HEK293T (cell line): ENCODE results near the gene ISCU.

Source experiments
- CTCF ChIA-PET: fragments of 350-600 bp; formaldehyde crosslinking; extraction: SDS; loops from one replicate; lab custom pipeline; 2021; ENCODE audit warnings: antibody characterized with exemption, inconsistent platforms; lab: Yijun Ruan, JAX
- POLR2A ChIA-PET: fragments of 350-600 bp; formaldehyde crosslinking; extraction: SDS; loops from one replicate; lab custom pipeline; 2020; ENCODE audit warnings: antibody characterized with exemption, inconsistent platforms; lab: Yijun Ruan, JAX
- DNase-seq: peaks from one replicate; pipeline ENCODE4 v3.0.0; 2012; ENCODE audit warnings: mixed read lengths; ENCODE audit errors: extremely low spot score
- ARNT ChIP-seq: fragments of 450-650 bp; IDR thresholded peaks from 2 replicates; pipeline ENCODE4 v1.6.1; 2017; ENCODE audit warnings: mild to moderate bottlenecking
- BHLHE40 ChIP-seq: fragments of 450-650 bp; IDR thresholded peaks from 2 replicates; pipeline ENCODE4 v1.6.1; 2016; ENCODE audit warnings: mild to moderate bottlenecking, moderate library complexity, borderline replicate concordance
- CTBP1 ChIP-seq: fragments of 450-650 bp; IDR thresholded peaks from 2 replicates; pipeline ENCODE4 v1.6.1; 2016; ENCODE audit warnings: borderline replicate concordance
- ELF4 ChIP-seq: fragments of 450-650 bp; IDR thresholded peaks from 2 replicates; pipeline ENCODE4 v1.6.1; 2017; ENCODE audit warnings: antibody characterized with exemption
- FOXA1 ChIP-seq: fragments of 450-650 bp; IDR thresholded peaks from 2 replicates; pipeline ENCODE4 v1.6.1; 2016; ENCODE audit warnings: mild to moderate bottlenecking
- FOXK2 ChIP-seq: fragments of 450-650 bp; IDR thresholded peaks from 2 replicates; pipeline ENCODE4 v1.6.1; 2016; ENCODE audit warnings: mild to moderate bottlenecking
- FOXM1 ChIP-seq: fragments of 450-650 bp; IDR thresholded peaks from 2 replicates; pipeline ENCODE4 v1.6.1; 2017; ENCODE audit warnings: mild to moderate bottlenecking, borderline replicate concordance
- HDGF ChIP-seq: fragments of 450-650 bp; IDR thresholded peaks from 2 replicates; pipeline ENCODE4 v1.6.1; 2017; ENCODE audit warnings: antibody characterized with exemption, borderline replicate concordance
- L3MBTL2 ChIP-seq: fragments of 450-650 bp; conservative IDR thresholded peaks from 2 replicates; pipeline ENCODE4 v1.6.1; 2016; ENCODE audit warnings: mild to moderate bottlenecking
- LEF1 ChIP-seq: fragments of 450-650 bp; IDR thresholded peaks from 2 replicates; pipeline ENCODE4 v1.6.1; 2017; ENCODE audit warnings: mild to moderate bottlenecking, borderline replicate concordance
- NFRKB ChIP-seq: fragments of 450-650 bp; IDR thresholded peaks from 2 replicates; pipeline ENCODE4 v1.6.1; 2016; ENCODE audit warnings: mild to moderate bottlenecking, moderate library complexity
- SP1 ChIP-seq: fragments of 450-650 bp; IDR thresholded peaks from 2 replicates; pipeline ENCODE4 v1.6.1; 2017
- SUZ12 ChIP-seq: fragments of 450-650 bp; IDR thresholded peaks from 2 replicates; pipeline ENCODE4 v1.6.1; 2016; ENCODE audit warnings: mild to moderate bottlenecking
- TARDBP ChIP-seq: fragments of 450-650 bp; IDR thresholded peaks from 2 replicates; pipeline ENCODE4 v1.6.1; 2016
- ZNF384 ChIP-seq: fragments of 450-650 bp; IDR thresholded peaks from 2 replicates; pipeline ENCODE4 v1.6.1; 2016
- TF ChIP-seq, protein P1 (sequence below): fragments of 450-650 bp; IDR thresholded peaks from 2 replicates; pipeline ENCODE4 v1.6.1; 2016

Gene ISCU

GRCh38 chr12:108538146-108538545 lies 24.2 kb upstream of the ISCU start:
- DNase-seq, result no peak
- ChIA-PET CTCF (no interaction called here), POLR2A (no interaction called here)
- TF ChIP-seq BHLHE40, result no peak
- no peak for TF ChIP-seq TARDBP
- TF ChIP-seq SP1, result no peak
- TF ChIP-seq, protein P1, sequence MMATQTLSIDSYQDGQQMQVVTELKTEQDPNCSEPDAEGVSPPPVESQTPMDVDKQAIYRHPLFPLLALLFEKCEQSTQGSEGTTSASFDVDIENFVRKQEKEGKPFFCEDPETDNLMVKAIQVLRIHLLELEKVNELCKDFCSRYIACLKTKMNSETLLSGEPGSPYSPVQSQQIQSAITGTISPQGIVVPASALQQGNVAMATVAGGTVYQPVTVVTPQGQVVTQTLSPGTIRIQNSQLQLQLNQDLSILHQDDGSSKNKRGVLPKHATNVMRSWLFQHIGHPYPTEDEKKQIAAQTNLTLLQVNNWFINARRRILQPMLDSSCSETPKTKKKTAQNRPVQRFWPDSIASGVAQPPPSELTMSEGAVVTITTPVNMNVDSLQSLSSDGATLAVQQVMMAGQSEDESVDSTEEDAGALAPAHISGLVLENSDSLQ, result no peak
- TF ChIP-seq FOXA1, result no peak
- TF ChIP-seq NFRKB, result no peak
- TF ChIP-seq LEF1, result no peak
- no peak for TF ChIP-seq FOXM1
- TF ChIP-seq HDGF, result no peak

GRCh38 chr12:108538616-108539195 lies 23.7 kb upstream of the ISCU start:
- DNase-seq, result no peak
- TF ChIP-seq HDGF (no peak), ELF4 (no peak), L3MBTL2 (no peak)
- ChIA-PET CTCF (no interaction called here), POLR2A (no interaction called here)

DNA sequence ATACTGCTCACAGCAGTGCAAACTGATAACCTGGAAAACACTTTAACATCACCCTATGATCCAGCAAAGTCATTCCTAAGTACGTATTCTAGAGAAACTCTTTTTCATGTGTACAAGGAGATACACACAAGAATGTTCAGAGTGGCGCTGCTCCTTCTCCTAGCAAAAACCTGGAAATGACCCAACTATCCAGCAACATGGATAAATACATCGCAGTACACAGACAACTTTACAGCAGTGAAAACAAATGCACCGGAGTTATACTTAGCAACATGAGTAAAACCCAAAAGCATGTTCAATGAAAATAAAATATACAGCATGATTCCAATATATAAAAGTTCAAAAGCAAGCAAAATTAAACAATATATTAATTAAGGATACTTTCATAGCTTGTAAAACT lies 20.1 kb upstream of the ISCU start:
- no peak for DNase-seq
- TF ChIP-seq HDGF (no peak), LEF1 (no peak), ARNT (no peak), NFRKB (no peak), FOXM1 (no peak), ZNF384 (no peak), FOXA1 (no peak), TARDBP (no peak), ELF4 (no peak), BHLHE40 (no peak), CTBP1 (no peak), SUZ12 (no peak), L3MBTL2 (no peak), SP1 (no peak), FOXK2 (no peak)
- TF ChIP-seq, protein P1, result no peak
- POLR2A ChIA-PET, result no interaction called here
- CTCF ChIA-PET, result no interaction called here

DNA sequence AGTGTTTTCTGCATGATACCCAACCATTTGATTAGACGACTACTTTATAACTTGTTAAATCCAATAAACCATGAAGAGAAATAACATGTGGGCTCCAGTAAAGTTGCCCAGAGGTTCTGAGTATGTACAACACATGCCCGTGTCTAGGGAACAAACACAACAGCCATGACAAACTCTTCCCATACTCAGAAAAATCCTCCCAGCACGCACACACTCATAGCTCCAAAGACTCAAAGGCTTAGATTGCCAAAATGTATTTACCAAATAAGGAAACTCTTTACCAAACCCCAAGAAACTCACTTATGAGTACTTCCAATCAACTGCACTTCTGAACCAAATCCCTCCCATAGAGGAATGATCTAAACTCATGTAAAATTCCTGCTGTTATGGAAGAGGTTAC lies 18.7 kb upstream of the ISCU start:
- TF ChIP-seq NFRKB, result no peak
- no peak for TF ChIP-seq TARDBP
- no peak for TF ChIP-seq ZNF384
- no peak for TF ChIP-seq ARNT
- TF ChIP-seq, protein P1, result no peak
- no peak for TF ChIP-seq ELF4
- no peak for TF ChIP-seq SUZ12
- TF ChIP-seq FOXA1, result no peak
- no peak for TF ChIP-seq L3MBTL2
- TF ChIP-seq FOXM1, result no peak
- TF ChIP-seq FOXK2, result no peak
- TF ChIP-seq CTBP1, result no peak
- no peak for TF ChIP-seq BHLHE40
- DNase-seq, result no peak
- ChIA-PET CTCF (no interaction called here), POLR2A (no interaction called here)

GRCh38 chr12:108547686-108548085 lies 14.7 kb upstream of the ISCU start:
- CTCF ChIA-PET, result no interaction called here
- DNase-seq, result no peak
- POLR2A ChIA-PET, result interaction anchor here (2.1 kb wide), 1 partner anchor 14 kb away, joined by 8 read pairs; the partner anchor contains the start of genes ISCU and SART3
- no peak for TF ChIP-seq SP1
- TF ChIP-seq L3MBTL2, result no peak
- TF ChIP-seq LEF1, result no peak
- no peak for TF ChIP-seq CTBP1
- no peak for TF ChIP-seq SUZ12
- TF ChIP-seq, protein P1, result no peak
- no peak for TF ChIP-seq ARNT
- TF ChIP-seq TARDBP, result no peak
- no peak for TF ChIP-seq FOXA1
- no peak for TF ChIP-seq BHLHE40
- TF ChIP-seq ELF4, result no peak
- TF ChIP-seq FOXM1, result no peak
- no peak for TF ChIP-seq HDGF
- no peak for TF ChIP-seq FOXK2
- TF ChIP-seq ZNF384, result no peak
- TF ChIP-seq NFRKB, result no peak
